Subcutaneous adipose tissue (tissue), 4 donors: Measurements from ENCODE around the gene NEURL3. TPM values are rescaled to one million over a fixed set of nuclear protein-coding genes. Genes with fewer than 3 reads are reported as not detected.

Experiments
- CTCF ChIP-seq: fragments of 450-650 bp; IDR thresholded peaks from one replicate; pipeline ENCODE4 v1.5.1; 2016; ENCODE audit warnings: low read depth, mild to moderate bottlenecking, control low read depth, antibody characterized with exemption, moderate library complexity
- total RNA-seq, 4 donors: library from RNA; depleted of rRNA; stranded (reverse); fragments of >200 nt; gene quantifications; one replicate each; pipeline ENCODE4 v1.1.0, GENCODE V29; 2016

NEURL3 gene
- total RNA-seq, 4 donors from 2014 or later: 3.6 TPM; not detected in 3

- TF ChIP-seq CTCF: no peak
Observed at GRCh38 chr2:96542357-96542977, 37.3 kb upstream of the NEURL3 start.

- TF ChIP-seq CTCF: no peak
Observed at GRCh38 chr2:96541398-96542152, 36.4 kb upstream of the NEURL3 start.

- TF ChIP-seq CTCF: no peak
Observed at GRCh38 chr2:96540136-96540535, 35.0 kb upstream of the NEURL3 start.

GRCh38 chr2:96539215-96539920 is 34.2 kb upstream of the NEURL3 start:
- TF ChIP-seq CTCF: no peak

- TF ChIP-seq CTCF: no peak
Observed at GRCh38 chr2:96538487-96539214, 33.5 kb upstream of the NEURL3 start.

GRCh38 chr2:96537734-96538486 is 32.8 kb upstream of the NEURL3 start:
- TF ChIP-seq CTCF: no peak
